GF-D8 (cell line): ENCODE data around the gene DAPK2.
A peak's percentile ranks its signal among the peaks of the same experiment; 100 is the strongest.
"Not testable (repeated sequence)": the region's sequence is repeated elsewhere in the genome, so short reads cannot be mapped to it uniquely, and the experiment has no call there.

ENCODE experiments used
- DNase-seq: peaks from one replicate; lab custom pipeline; 2025; lab: John Stamatoyannopoulos, UW

DAPK2 gene

GRCh38 chr15:64053674-64054073 lies 7.4 kb upstream of the DAPK2 start:
- DNase-seq: not testable (repeated sequence)

DNA sequence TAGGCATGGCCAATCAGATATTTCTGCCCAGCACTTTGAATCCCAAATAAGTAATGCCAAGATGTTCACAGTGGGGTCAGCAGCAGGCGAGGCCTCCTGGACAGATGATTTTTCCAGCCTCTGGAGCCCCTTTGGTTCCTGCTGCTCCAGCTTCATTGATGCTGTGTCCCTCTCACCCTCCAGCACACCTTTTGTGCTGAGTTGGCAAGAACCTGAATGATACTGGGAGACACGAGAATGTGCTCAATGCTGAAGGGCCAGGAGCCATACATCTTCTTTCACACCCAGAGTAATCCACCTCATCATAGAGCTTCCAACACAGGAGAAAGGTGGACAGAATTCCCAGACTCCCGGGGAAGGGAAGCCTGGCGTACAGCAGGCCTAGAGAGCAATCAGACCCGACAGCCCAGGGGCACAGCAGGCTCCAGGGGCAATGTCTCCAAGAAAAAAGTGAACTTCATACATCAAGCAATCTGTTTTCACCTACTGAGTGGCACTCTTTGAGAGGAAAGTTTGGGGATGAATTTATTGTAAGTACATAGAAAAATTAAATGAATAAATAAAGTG lies 6.7 kb upstream of the DAPK2 start:
- DNase-seq: no peak

- DNase-seq: no peak
These were observed 5.3 kb upstream of the DAPK2 start for GRCh38 chr15:64051407-64052259.

GRCh38 chr15:64051093-64051402 lies 4.8 kb upstream of the DAPK2 start:
- no peak for DNase-seq

GRCh38 chr15:64050281-64051092 lies 4.2 kb upstream of the DAPK2 start:
- no peak for DNase-seq

DNA sequence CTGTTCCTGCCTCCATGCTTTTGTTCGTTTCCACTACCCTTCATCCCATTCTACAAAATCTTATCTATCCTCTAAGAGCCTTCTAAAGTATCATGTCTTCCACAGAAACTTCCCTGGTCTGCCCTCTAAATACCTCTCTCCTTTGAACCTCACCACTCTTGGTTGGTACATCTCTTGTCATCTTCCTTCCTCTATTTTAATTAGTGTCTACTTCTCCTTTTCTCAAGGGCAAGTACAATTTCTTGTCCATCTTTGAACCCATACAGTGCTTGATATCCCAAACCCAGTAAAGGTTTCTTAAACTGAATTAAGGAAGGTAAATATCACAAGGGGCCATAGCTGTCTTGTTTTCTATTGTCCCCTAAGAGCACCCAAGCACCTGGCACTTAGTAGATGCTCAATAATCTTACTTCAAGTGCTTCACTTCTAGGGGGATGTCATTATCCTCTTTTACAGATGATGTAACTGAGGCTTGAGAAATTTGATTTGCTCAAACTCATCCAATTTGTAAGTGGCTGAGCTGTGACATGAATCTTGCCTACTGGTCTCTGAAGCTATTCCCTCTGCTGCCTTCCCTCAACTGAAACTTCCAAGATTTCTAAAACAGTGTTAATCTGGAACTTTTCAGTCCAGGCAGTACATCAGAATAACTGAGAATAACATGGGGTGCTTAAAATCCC lies 2.6 kb upstream of the DAPK2 start:
- peak; percentile 9 for DNase-seq

DNA sequence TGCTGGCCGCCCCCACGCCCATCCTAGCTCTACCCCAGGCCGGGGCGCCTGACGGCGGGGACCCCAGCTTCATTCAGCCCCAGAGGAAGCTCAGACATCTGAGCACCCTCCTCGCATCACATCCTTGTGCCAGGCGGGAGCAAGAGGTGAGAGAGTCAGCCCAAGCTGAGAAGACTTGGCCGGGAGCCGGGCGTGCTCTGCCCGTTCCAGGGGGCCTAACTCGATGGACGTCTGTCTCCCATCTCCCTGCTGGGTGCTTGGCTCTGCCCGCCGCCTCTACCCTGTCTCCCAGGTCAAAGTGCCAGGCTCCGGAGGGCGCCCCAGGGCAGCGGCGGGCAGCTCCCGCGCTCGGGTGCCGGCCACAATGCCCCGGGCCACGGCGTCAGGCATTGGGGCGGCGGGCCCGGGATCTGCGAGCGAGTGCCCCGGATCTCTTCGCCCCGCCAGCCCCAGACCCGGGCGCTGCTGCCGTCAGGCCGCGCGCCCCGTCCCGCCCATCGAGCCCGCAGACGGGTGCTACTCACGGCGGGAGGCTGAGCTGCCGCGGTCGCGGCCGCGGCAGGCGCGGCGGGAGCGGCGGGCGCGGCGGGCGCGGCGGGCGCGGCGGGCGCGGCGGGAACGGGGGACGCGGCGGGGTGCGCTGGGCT lies 388 bp downstream of the DAPK2 start:
- no peak for DNase-seq

DNA sequence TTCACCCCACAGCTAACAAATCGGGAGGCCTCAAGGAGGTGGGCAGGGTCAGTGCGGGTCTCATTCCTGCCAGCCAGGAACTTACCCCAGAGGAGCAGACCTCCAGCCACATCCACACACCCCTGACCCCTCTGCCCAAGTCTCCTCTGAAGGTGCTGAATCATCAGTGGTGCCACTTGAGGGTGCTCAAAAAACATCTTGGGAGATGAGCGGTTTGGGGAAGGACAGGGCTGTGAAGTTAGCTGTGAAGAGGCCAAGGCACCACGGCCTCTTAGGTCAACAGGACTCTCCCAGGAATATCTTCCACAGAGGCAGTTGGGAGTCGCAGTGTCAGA lies 1.2 kb downstream of the DAPK2 start:
- DNase-seq: no peak

GRCh38 chr15:64044300-64045100 lies 1.8 kb downstream of the DAPK2 start:
- DNase-seq: no peak

- DNase-seq: no peak
These were observed 7.2 kb downstream of the DAPK2 start for GRCh38 chr15:64038878-64039610.

GRCh38 chr15:64037966-64038365 lies 8.3 kb downstream of the DAPK2 start:
- no peak for DNase-seq

GRCh38 chr15:64037116-64037515 lies 9.2 kb downstream of the DAPK2 start:
- DNase-seq: no peak

DNA sequence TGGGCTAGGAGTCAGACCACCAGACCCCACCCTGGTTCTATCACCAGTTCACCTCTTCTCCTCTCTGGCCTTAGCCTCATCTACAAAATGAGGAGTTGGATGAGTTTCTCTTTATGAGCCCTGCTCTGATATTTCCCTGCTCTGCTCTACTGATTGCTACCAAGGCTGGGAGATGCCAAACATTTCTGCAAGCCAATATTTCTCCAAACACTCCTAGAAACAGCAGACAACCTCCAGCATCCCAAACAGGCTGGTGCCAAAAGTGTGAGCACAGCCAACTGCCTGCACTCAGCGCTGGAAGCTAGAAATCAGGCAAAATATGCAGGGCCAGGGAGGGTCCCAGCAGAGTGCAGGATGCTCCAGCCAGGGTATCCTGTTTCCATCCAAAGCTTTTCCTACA lies 10.8 kb downstream of the DAPK2 start:
- DNase-seq: no peak

- DNase-seq: no peak
These were observed 11.8 kb downstream of the DAPK2 start for GRCh38 chr15:64034519-64034918.

- DNase-seq: no peak
These were observed 14.0 kb downstream of the DAPK2 start for GRCh38 chr15:64032329-64032728.

DNA sequence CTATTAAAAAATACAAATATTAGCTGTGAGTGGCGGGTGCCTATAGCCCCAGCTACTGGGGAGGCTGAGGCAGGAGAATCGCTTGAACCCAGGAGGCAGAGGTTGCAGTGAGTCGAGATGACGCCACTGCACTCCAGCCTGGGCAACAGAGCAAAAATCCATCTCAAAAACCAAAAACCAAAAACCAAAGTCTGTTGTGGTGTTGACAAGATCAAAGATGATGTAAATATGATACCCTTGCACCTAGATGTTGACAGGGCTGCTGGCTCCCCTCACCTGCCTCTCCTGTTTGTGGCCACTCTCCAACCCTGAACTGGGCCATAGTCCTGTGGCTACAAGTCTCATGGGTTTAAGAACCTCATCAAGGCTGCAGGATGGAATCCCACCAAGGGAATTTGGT lies 16.2 kb downstream of the DAPK2 start:
- no peak for DNase-seq

GRCh38 chr15:64029633-64030032 lies 16.7 kb downstream of the DAPK2 start:
- DNase-seq: no peak

DNA sequence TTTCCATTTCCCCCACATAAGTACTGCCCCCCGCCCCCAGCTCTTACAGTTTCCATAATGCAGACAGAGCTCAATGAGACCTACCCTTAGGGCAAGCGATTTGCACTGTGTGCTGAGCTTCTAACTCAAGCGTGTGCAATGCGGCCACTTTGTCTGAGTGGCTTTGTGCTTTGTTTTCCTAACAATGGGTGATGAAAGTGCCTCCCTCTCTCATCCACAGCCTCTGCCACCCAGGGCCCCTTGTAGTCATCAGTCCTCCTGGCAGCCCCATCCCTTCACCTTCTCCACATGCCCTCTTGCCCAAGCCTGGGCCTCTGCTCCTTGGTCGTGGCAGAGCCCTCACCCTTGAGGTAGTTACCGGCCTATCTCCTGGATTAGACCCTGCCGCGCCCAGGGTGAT lies 17.2 kb downstream of the DAPK2 start:
- no peak for DNase-seq

GRCh38 chr15:64026591-64026990 lies 19.7 kb downstream of the DAPK2 start:
- no peak for DNase-seq

GRCh38 chr15:64024172-64025050 lies 21.9 kb downstream of the DAPK2 start:
- no peak for DNase-seq
